Occipital lobe (tissue), 2 donors: Measurements from ENCODE around the gene AHI1. TPM values are rescaled to one million over a fixed set of nuclear protein-coding genes. Genes with fewer than 3 reads are reported as not detected.

Source experiments
- DNase-seq: peaks from one replicate; lab custom pipeline; 2025; lab: John Stamatoyannopoulos, UW
- total RNA-seq: library from RNA; depleted of rRNA; stranded (reverse); fragments of >200 nt; gene quantifications from one replicate; pipeline ENCODE4 v1.2.3, GENCODE V29; 2014

Gene AHI1
- total RNA-seq, 1 donor from 2014 or later = 40.6 TPM

- no peak for DNase-seq
These were observed 167.4 kb downstream of the AHI1 start for GRCh38 chr6:135329851-135330803.

- DNase-seq = no peak
These were observed 169.4 kb downstream of the AHI1 start for GRCh38 chr6:135328136-135328535.

GRCh38 chr6:135325624-135326424 is 171.7 kb downstream of the AHI1 start:
- DNase-seq = no peak

GRCh38 chr6:135324531-135324930 is 173.0 kb downstream of the AHI1 start:
- no peak for DNase-seq

- DNase-seq = no peak
These were observed 173.6 kb downstream of the AHI1 start for GRCh38 chr6:135323979-135324378.

- no peak for DNase-seq
These were observed 174.3 kb downstream of the AHI1 start for GRCh38 chr6:135323202-135323668.

- no peak for DNase-seq
These were observed 174.9 kb downstream of the AHI1 start for GRCh38 chr6:135322427-135323201.

- no peak for DNase-seq
These were observed 176.6 kb downstream of the AHI1 start for GRCh38 chr6:135320721-135321621.

GRCh38 chr6:135319819-135320218 is 177.7 kb downstream of the AHI1 start:
- no peak for DNase-seq

- no peak for DNase-seq
These were observed 178.6 kb downstream of the AHI1 start for GRCh38 chr6:135318738-135319469.

- no peak for DNase-seq
These were observed 183.0 kb downstream of the AHI1 start for GRCh38 chr6:135314543-135314942.

- DNase-seq = no peak
These were observed 185.9 kb downstream of the AHI1 start for GRCh38 chr6:135311446-135312200.

GRCh38 chr6:135310291-135310690 is 187.2 kb downstream of the AHI1 start:
- no peak for DNase-seq

- no peak for DNase-seq
These were observed 190.7 kb downstream of the AHI1 start for GRCh38 chr6:135306740-135307420.

GRCh38 chr6:135306166-135306565 is 191.4 kb downstream of the AHI1 start:
- no peak for DNase-seq

- no peak for DNase-seq
These were observed 191.9 kb downstream of the AHI1 start for GRCh38 chr6:135305684-135306083.

- no peak for DNase-seq
These were observed 192.7 kb downstream of the AHI1 start for GRCh38 chr6:135304883-135305282.

- DNase-seq = no peak
These were observed 196.2 kb downstream of the AHI1 start for GRCh38 chr6:135301304-135301703.
